D721Med (cell line): ENCODE measurements around the gene KLHDC8A.

Experiments used
- DNase-seq: peaks from one replicate; pipeline ENCODE4 v3.0.0; 2011; ENCODE audit warnings: low spot score; ENCODE audit not compliant: insufficient read length
- FAIRE-seq: peaks from 2 replicates; lab custom pipeline; 2011; peaks lifted over from hg19 to GRCh38; lab: Jason Lieb, UNC
- TF ChIP-seq, protein P1 (sequence below): IDR thresholded peaks from 2 replicates; pipeline ENCODE4 v1.5.1; 2012; ENCODE audit warnings: mild to moderate bottlenecking, control low read depth; ENCODE audit not compliant: insufficient read depth; ENCODE audit errors: missing control alignments

The KLHDC8A gene

DNA sequence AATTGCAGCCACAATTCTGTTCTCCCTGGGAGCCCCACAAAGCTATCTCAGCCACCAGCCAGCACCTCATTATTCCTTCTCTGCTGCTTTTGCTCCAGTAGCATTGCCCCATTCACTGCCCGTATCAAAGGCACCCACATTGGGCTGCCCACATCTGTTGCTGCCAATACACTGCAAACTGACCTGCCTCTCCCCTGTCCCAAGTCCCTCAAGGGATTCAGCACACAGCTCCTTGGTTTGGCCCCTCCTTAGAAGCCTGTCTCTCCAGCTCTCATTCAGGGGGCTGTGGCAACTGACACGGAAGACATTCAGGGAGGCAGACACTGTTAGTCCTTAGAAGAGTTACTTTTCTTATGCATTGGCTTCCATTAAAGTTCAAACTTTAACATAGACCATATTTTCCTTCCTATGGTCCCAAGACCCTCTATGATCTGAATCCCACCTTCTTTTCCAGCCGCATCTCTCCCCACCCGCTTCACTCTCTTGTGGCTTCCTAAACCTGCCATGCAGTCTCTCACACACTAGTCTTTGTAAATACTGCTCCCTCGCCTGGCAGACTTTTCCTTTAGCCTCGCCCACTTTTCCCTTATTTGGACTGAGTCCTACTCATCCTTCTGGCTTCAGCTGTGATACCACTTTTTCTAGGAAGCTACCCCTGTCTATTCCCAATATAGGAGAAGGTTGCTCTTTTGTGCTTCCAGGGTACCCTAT, 19.3 kb upstream of the KLHDC8A start:
- FAIRE-seq (no peak), DNase-seq (peak; percentile 56)
- TF ChIP-seq, protein P1, sequence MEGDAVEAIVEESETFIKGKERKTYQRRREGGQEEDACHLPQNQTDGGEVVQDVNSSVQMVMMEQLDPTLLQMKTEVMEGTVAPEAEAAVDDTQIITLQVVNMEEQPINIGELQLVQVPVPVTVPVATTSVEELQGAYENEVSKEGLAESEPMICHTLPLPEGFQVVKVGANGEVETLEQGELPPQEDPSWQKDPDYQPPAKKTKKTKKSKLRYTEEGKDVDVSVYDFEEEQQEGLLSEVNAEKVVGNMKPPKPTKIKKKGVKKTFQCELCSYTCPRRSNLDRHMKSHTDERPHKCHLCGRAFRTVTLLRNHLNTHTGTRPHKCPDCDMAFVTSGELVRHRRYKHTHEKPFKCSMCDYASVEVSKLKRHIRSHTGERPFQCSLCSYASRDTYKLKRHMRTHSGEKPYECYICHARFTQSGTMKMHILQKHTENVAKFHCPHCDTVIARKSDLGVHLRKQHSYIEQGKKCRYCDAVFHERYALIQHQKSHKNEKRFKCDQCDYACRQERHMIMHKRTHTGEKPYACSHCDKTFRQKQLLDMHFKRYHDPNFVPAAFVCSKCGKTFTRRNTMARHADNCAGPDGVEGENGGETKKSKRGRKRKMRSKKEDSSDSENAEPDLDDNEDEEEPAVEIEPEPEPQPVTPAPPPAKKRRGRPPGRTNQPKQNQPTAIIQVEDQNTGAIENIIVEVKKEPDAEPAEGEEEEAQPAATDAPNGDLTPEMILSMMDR = peak; percentile 22

DNA sequence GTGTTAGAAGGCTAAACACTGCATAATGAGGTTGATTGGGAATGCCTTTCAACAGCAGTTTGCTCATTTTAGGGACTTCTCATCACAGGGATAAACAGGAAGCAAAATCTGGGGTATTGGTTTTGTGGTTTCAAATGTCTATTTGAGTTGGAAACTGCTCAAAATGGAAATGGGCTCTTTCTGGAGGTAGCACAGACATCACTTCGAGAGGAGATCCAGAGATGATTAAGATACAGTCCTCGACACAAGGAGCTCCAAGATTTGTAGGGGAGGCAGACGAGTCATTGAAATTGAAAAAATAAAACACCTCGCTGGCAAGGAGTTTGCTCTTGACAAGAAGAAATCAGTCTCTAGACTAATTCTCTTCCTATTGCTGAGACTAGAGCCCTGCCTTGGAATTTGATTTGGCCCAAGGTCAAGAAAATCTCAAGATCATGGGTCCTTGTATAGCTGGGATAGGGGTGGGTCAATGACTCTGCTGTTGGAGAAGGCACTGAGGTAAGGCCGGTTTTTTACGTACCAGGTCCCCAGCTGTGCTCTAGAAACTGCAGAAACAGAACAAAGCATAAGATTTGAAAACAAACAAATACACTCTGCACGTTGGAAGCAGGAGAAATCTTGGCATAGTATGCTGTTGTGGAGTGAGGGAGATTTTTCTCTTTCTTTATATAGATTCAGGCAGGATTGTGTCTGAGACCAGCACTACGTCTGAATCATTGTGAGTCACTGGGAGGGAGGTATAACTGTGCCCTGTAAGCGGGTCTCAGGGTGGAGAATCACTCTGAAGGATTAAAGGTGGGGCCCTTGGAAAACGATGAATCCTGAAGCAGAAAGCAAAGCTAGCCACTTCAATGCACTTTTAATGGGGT, 17.7 kb upstream of the KLHDC8A start:
- TF ChIP-seq, protein P1 = no peak
- FAIRE-seq (no peak), DNase-seq (no peak)

DNA sequence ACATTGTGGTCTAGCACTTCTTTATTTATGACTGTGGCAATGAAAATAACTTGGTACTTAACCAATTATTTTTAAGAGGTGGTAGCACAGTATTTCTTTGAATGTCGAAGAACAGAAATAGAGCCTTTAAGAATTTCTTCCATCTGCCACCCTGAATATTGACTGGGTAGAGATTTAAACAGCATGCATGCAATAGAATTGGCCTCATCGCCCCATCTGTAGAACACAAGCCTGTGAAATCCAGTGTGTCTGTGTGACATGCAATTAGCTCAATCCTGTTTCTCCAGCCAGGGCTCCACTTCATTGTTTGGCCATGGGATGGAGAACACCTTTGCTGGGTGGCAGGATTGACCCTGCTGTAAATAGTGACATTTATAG, 17.1 kb upstream of the KLHDC8A start:
- FAIRE-seq = no peak
- TF ChIP-seq, protein P1 = no peak
- no peak for DNase-seq

DNA sequence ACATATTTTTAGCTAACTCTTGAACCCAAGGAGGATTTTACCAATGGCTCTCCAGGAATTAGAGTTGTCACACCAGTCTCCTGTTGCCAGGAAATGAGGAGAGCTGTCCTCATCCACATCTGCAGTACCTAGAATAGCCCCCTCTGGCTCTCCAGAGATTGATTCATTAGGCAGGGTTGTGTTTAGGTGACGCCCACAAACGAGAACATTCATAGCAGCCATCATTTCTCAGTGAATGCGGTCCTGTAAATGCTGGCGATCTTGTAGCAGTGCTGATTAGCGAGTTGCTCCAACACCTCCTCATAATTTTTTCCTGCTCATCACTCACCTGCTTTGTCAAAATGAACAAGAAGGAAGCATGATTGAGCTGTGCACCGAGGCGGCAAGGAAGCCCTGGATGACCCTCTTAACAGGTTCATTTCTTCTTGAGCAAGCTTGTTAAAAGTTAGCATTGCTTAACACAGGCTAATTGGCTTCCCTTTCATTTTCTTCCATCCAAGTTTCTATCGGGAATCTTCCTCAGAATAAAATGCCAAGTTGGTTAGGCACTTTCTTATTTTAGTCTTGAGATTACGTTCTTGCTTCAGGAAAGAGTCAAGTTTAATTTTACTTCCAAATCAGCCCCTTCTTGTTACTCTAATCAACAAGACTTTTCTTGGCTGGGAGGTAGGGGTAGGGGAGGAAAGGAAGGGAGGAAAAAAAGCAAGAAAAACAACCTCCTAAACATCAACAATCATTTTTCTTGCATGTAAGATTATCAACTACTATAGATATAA, 16.5 kb upstream of the KLHDC8A start:
- FAIRE-seq (peak; percentile 55), DNase-seq (no peak)
- TF ChIP-seq, protein P1 = no peak

DNA sequence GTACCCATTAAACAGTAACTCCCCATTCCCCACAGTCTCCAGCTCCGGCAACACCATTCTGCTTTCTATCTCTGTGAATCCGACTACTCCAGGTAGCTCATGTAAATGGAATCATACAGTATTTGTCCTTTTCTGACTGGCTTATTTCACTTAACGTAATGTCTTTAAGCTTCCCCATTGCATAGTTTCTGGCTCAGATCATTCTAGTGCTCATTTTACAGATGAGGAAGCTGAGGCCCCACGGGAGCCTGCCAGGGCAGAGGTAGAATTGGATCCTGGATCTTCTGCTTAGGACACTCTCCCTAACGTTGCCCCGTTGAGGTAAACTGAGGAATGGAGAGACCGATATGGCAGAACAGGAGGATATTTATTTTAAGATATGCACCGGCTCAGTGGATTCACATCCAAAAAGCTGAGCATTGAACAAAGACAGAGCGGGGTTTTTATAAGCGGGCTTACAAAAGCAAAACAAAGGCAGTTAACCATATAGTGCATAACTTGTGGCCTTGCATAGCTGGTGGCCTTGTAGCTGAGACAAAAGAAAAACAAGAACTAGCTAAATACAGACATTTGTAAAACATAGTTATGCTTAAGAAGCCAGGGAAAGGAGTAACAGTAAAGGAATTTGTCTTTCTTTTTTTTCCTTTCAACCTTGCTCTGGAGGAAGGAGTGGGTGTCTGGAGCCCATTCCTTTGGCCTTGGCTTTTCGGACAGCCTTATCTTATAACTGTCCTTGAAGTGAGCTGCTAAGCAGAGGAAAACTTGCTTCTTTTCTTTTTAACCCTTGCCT, 15.3 kb upstream of the KLHDC8A start:
- no peak for DNase-seq
- no peak for FAIRE-seq
- TF ChIP-seq, protein P1 = no peak

DNA sequence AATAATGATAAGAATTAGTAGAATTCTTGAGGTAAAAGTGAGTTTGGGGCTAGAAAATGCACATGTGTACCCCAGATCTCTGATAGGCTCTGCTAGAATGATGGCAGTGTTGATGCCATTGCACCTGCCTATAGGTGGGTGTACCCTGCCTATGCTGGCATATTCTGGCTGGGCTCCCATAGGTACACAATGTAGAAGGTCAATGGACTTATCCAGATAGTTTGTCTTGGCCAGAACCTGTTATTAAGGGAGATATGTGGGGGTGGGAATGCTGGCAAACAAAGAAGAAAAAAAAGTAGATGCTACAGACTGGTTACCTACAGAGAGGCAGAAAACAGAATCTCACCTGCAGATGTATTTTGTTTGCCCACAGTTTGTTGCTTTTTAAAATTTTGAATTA, 14.1 kb upstream of the KLHDC8A start:
- FAIRE-seq (no peak), DNase-seq (no peak)
- TF ChIP-seq, protein P1 = no peak
